H54 (cell line): ENCODE data around the gene UTP25.
A peak's percentile ranks its signal among the peaks of the same experiment; 100 is the strongest.

Source experiments
- DNase-seq: peaks from one replicate; pipeline ENCODE4 v3.0.0; 2011; ENCODE audit warnings: low spot score, mixed read lengths; ENCODE audit not compliant: insufficient read length
- FAIRE-seq: peaks from 3 replicates; lab custom pipeline; 2011; peaks lifted over from hg19 to GRCh38; lab: Jason Lieb, UNC
- POLR2A ChIP-seq: IDR thresholded peaks from 2 replicates; pipeline ENCODE4 v1.6.1; 2011; ENCODE audit warnings: low read depth, mild to moderate bottlenecking, low read length

The UTP25 gene

DNA sequence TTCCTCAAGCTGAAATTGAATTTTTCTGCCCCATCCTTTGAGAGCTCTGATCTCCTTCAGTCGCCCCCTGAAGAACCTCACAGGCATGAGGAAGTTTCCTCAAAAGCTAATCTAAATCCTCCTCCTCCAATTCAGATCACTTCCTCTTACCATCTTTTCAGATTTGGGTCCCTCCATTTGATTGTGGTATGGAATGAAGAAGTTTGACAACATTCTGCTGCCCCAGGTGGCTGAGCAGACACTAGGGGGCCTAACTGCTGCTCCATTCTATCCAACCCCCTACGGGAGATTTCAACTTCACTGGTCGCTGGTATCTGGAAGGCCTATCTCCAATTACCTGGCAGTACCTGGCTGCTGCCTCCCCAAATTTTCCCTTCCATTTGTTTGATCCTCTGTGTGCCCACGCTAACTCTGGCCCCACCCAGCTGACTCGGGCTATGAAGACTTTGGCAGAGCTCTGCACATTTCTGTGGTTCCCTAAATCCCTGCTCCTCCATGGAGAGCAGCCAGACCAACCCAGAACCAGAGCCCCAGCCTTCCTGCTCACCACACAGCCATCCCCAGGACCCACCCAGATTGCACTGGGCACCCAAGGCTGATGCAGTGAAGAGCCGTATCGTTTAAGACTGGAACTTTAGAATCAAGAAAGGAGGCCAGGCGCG, 29.7 kb upstream of the UTP25 start:
- no peak for FAIRE-seq
- no peak for TF ChIP-seq POLR2A
- DNase-seq = no peak

DNA sequence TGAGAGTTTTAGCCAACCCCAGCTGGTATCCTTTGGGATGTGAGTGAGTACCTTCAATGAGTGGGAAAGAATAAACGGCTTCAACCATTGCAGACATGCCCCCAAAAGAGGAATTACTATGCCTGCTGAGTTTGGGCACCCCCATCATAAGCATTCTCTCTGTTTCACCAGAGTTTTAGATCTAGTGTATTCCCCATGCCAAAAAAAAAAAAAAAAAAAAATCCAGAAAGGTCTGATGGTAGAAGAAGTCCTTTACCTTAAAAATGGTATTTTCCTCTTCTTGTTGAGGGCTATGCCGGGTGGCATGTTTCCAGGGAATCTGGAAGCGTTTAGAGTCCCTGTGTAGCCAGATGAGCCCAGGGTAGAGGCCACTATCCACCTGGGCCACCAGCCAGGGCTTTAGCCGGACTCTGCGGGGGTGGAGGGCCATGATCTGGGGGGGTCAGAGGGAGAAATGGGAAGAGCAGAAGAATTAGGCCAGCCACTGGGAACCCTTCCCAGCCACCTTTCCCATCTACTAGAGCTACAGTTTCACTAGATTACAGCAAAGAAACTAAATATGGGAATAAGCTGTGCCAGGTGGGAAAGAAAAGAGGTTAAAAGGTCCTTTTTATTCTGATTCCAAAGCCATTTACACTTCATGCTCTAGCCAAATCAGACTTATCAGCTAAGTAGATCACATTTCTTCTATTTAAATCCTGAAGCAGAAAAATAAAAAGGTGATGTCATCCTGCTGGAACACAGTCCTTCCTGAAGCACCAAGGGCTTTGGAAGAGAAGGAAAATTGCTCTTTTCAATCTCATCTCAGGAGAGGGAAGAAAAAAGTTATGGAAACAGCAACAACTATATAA, 26.6 kb upstream of the UTP25 start:
- DNase-seq = no peak
- no peak for FAIRE-seq
- TF ChIP-seq POLR2A = no peak

DNA sequence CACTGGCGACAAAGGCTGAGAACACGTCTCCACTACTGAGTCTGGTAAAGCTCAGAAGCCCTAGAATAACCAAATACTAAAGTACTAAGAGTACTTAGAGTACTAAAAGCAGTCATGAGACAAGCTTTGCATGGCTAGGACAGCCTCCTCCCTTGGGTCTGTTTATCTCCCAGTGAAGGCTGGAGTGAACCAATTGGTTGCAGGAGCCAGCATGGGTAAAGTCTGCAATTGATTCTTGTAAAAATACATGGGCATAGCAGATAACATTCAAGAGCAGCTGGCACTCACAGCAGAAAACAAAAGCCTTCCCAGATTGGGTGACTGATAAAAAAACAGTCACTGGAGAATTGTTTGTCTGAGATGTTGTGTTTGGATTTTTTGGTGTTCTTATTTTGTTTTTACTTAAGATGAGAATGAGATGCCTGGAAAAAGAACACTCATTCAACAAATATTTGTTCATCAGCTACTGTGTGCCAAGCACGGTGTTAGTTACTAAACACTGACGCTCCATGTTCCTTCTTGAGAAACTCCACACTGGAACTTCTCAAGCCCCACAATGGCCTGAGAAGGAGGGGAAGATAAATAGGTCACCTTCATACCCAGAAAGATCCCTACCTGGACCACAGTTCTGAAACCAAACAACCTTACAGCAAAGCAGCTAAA, 25.5 kb upstream of the UTP25 start:
- DNase-seq (no peak), FAIRE-seq (no peak)
- no peak for TF ChIP-seq POLR2A

DNA sequence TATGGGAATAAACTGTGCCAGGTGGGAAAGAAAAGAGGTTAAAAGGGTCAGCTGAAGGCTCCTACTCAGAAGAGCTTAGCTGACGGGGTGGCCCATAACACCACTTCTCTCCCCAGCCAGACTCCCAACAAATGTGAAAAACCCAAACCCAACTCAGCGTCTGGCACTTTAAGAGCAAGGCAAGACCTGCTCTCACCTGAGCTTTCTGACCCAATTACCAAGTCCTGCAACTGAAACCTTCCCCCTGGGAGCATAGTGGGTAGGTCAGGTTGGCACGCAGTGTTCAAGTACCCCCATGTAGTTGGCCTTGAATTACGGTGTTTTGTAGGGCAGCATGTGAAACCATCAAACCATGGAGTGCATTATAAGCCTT, 25.0 kb upstream of the UTP25 start:
- DNase-seq = no peak
- no peak for FAIRE-seq
- TF ChIP-seq POLR2A = no peak

DNA sequence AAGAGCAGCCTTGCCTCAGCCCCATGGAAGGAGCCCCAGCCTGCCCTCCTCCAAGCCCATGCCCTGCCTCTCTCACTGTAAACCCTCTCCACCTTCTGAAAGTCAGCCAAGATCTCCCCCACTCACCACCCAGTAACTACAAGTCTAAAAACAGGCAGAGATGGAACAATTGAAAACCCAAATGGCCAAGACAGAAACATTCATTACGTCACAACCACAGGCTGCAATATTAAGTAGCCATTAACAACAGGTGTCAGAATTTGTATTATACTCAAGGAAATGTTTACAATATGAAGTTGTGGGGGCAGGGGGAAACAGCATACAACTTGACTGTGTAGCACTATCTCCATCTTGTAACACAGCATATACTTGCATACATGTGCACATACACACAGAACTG, 24.2 kb upstream of the UTP25 start:
- no peak for FAIRE-seq

DNA sequence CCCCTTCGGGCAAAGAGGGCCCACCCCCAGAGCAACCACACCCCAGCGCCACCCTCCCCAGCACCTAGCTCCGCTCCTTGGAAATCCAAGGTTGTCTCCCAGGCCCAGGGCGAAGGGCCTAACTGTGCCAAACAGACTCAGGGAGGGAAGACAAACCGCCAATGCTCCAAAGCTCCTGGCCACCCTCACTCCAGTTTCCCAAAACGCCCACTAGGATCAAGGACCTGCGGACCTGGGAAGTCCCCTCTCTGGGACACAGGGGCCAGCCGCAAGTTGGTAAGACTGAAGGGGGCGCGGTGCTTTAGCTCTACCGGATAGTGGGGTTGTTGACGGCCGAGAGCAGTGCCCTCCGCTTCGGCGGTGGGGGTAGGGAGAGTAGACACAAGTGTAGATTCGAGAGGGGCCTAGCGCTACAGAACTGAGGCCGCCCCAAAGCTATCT, 22.4 kb upstream of the UTP25 start:
- TF ChIP-seq POLR2A = no peak
- FAIRE-seq = no peak
- DNase-seq = no peak

More for the DNA sequence above, 24.2 kb upstream of the UTP25 start:
- DNase-seq = no peak
- no peak for TF ChIP-seq POLR2A

DNA sequence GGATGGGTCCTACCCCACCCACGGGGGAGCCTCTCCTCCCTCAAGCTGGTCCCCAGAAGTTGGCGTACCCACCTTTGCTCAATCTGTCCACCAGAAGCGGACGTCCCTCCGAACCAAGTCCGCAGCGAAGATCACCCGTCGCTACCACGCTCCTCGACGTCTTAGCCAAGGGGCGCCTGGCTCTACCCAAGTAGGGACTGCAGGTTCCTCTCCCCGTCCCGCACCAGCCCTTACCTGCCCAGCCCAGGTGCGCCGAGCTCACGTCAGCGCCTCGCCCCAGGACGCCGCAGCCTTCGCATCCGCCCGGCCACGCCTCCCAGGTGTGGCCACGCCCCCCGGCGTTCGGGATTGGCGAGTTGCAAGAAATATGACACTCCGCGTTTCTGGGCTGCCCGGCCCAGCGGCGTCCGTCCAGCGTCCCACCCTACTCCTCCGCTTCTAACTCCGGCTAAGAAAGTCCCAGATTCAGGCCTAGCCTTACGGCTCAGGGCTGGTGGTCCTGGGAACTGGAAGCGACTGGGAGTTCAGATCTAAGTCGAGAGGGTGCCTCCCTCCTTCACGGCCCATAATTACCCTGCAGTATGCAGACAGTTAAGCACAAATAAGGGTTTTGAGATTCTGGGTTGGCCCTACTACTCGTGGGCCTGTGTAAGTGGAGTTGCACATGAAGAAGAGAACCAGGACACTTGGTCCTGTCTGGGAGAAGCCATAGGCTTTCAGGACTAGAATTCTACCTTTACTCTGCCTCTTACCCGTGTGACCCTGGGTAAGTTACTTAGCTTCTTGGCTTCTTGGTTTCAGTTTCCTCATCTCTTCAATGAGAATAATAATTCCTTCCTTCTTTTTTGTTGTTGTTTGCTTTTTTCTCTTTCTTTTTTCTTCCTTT, 21.7 kb upstream of the UTP25 start, which contains the start of gene IRF6:
TSS of gene IRF6 (minus strand) at position 268 of the 886 bp plus-strand sequence. CDS start 4,729 bp downstream, outside the sequence.
- TF ChIP-seq POLR2A = no peak
- FAIRE-seq (no peak), DNase-seq (no peak)

DNA sequence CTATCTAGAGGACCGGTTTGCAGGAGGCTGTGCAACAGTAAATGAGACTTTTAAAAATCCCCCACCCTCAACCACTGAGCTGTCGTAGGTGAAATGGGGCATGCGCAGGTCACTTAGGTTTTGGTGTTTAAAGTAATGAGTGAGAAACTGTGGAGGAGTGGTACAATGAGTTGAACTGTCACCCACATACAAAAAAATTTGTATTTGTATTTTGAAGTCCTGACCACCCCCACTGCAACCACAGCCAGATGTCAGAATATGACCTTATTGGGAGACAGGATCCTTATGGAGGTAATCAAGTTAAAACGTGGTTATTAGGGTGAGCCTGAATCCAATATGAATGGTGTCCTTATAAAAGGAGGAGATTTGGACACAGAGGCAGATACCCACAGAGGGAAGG, 20.3 kb upstream of the UTP25 start:
- no peak for FAIRE-seq

DNA sequence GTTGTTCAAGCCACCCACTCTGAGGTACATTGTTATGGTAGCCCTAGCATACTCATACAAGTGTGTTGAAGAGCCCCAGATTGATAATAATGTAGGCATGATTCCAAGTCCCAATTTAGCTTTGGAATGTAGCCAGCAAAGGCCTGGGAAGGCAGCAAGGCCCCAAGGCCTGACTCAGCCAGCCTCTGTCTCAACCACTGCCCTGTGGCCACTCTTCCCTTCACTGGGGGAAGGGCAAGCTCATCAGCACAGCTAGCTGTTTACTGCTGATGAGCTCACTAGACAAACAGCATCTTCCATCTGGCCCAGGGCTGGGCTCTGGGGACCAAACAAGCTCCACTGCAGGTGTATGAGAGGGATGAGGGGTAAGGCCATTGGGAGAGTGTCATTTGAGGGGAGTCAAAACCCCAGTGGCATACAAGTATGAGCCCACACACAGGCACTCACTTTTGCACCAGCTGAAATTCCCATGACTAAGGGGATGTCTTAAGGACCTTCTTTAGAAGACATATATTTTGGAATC, 19.7 kb upstream of the UTP25 start:
- TF ChIP-seq POLR2A = no peak
- DNase-seq (peak; percentile 84), FAIRE-seq (peak; percentile 77)

More for the DNA sequence above, 20.3 kb upstream of the UTP25 start:
- no peak for DNase-seq
- TF ChIP-seq POLR2A = no peak

DNA sequence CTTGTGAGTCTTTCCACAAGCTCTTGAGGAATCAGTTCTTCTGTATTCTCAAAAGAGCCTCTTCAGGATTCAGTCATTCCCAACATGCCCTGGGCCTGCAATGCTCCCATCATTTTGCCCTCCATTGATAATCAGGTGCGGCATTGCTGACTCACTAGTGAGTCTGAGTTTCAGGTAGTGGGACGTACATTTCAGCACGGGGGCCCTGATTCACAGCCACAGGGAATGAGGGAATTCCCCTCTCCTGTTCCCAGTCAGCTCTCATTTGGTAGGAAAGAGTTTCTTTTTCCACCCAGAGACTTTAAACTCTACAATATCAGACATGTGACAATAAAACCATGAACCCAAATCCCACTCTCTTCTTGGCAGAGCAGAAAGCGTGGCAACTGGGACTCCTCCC, 18.2 kb upstream of the UTP25 start:
- DNase-seq = no peak
- no peak for FAIRE-seq
- no peak for TF ChIP-seq POLR2A

DNA sequence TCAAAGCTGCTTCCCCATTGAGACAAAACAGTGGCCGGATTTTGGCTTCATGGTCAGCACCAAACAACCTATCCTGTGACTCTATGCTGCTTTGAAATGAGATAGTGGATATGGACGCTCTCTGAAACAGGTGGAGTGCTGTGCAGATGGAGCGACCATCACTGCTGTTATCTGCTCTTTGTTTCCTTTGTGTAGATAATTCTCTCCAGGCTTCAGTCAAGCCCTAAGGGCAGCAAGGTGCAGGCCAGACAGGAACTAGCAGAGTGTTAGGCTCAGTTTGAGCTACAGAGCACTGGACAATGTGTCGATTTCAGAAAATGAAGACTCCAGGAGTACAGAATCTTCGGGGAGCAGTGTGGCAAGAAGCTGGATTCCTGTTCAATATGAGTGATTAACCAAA, 17.0 kb upstream of the UTP25 start:
- DNase-seq (no peak), FAIRE-seq (no peak)
- no peak for TF ChIP-seq POLR2A

DNA sequence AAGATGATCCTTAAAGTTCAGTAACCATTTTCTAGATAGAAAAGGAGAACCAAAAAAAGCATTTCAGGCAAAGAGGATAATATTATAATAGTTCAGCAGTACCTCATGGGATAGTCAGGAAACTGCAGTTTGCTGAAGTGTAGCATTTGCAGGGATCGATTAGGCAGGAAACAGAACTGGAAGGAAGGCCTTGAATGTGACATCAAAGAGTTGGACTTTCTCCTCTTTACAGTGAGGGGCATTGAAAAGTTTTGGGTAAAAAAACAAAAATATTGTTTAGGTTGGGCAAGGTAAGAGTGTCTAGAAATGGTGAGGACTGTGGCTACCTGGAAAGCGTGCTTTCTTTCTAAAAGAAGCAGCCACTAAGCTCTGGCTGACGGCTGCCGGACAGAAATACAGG, 13.9 kb upstream of the UTP25 start:
- TF ChIP-seq POLR2A = no peak
- DNase-seq (no peak), FAIRE-seq (no peak)

DNA sequence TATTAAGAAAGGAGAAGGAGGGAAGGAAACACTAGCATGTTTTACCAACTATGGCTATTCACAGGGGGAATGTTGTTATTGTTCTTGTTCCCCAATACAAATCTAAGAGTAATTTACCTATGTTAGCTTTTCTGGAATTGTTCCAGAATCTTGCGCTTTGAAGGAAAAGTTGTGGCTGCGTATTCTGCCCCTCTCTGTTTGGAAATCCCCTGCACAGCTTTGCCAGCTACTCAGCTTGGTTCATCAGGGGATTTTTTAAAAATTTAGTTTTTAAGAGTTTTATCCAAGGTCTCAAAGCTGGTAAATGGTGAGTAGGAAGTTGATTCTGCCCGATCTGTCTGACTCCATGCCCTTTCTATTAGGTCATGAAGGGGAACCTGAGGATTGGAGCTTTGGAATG, 12.3 kb upstream of the UTP25 start:
- no peak for TF ChIP-seq POLR2A
- no peak for FAIRE-seq
- no peak for DNase-seq
